Neural progenitor cell (in vitro differentiated cells): ENCODE results near the gene PTTG1IP. TPM values are rescaled to one million over a fixed set of nuclear protein-coding genes. Genes with fewer than 3 reads are reported as not detected.

ENCODE experiments used
- DNase-seq: peaks from one replicate; pipeline ENCODE4 v3.0.0-alpha.2; 2016; ENCODE audit warnings: low spot score
- H2AFZ ChIP-seq: fragments of 200-600 bp; sonication (generic); replicated peaks from 2 replicates; pipeline ENCODE4 v1.6.1; 2016; ENCODE audit warnings: antibody characterized with exemption
- H3F3A ChIP-seq: fragments of 200-600 bp; sonication (generic); 2 replicates; pipeline ENCODE4 v1.6.1; 2016; ENCODE audit warnings: antibody characterized with exemption, low read depth
- H3K27ac ChIP-seq: fragments of 200-600 bp; sonication (generic); 2 replicates; pipeline ENCODE4 v1.5.1; 2016; ENCODE audit warnings: mild to moderate bottlenecking
- H3K27me3 ChIP-seq: fragments of 200-600 bp; sonication (generic); 2 replicates; pipeline ENCODE4 v1.6.1; 2016; ENCODE audit warnings: mild to moderate bottlenecking, moderate library complexity
- H3K36me3 ChIP-seq: fragments of 200-600 bp; sonication (generic); 2 replicates; pipeline ENCODE4 v1.5.1; 2016
- H3K4me1 ChIP-seq: fragments of 200-600 bp; sonication (generic); 2 replicates; pipeline ENCODE4 v1.6.1; 2016; ENCODE audit warnings: mixed run types
- H3K4me2 ChIP-seq: fragments of 200-600 bp; sonication (generic); 2 replicates; pipeline ENCODE4 v1.6.1; 2016
- H3K4me3 ChIP-seq: fragments of 200-600 bp; sonication (generic); 2 replicates; pipeline ENCODE4 v1.5.1; 2016
- H3K79me2 ChIP-seq: fragments of 200-600 bp; sonication (generic); 2 replicates; pipeline ENCODE4 v1.6.1; 2016; ENCODE audit warnings: low read depth
- H3K9ac ChIP-seq: fragments of 200-600 bp; sonication (generic); 2 replicates; pipeline ENCODE4 v1.6.1; 2016
- H3K9me3 ChIP-seq: fragments of 200-600 bp; sonication (generic); 2 replicates; pipeline ENCODE4 v1.5.1; 2016; ENCODE audit warnings: low read depth
- H4K20me1 ChIP-seq: fragments of 200-600 bp; sonication (generic); 2 replicates; pipeline ENCODE4 v1.6.1; 2016; ENCODE audit warnings: low read depth
- H3K27ac Mint-ChIP-seq: 3 replicates; pipeline ENCODE4 v1.8.0; 2021; ENCODE audit warnings: mixed read lengths
- H3K27me3 Mint-ChIP-seq: 2 replicates; pipeline ENCODE4 v1.8.0; 2022; ENCODE audit warnings: low read depth, mild to moderate bottlenecking, inconsistent platforms, moderate library complexity, mixed read lengths; ENCODE audit not compliant: insufficient read depth
- H3K36me3 Mint-ChIP-seq: 3 replicates; pipeline ENCODE4 v1.8.0; 2021; ENCODE audit warnings: mixed read lengths
- H3K4me1 Mint-ChIP-seq: 3 replicates; pipeline ENCODE4 v1.8.0; 2021; ENCODE audit warnings: mixed read lengths
- H3K4me3 Mint-ChIP-seq: 3 replicates; pipeline ENCODE4 v1.8.0; 2021; ENCODE audit warnings: mild to moderate bottlenecking, moderate library complexity, mixed read lengths
- H3K9me3 Mint-ChIP-seq: 3 replicates; pipeline ENCODE4 v1.8.0; 2020; ENCODE audit warnings: mixed read lengths
- EZH2 ChIP-seq: fragments of 200-600 bp; sonication (generic); IDR thresholded peaks from 2 replicates; pipeline ENCODE4 v1.6.1; 2017; ENCODE audit warnings: antibody characterized with exemption, mild to moderate bottlenecking, moderate library complexity
- EZH2phosphoT487 ChIP-seq: fragments of 200-600 bp; sonication (generic); IDR thresholded peaks from 2 replicates; pipeline ENCODE4 v1.6.1; 2017; ENCODE audit warnings: antibody characterized with exemption
- total RNA-seq: library from RNA; depleted of rRNA; stranded (reverse); fragments of >200 nt; gene quantifications from 2 replicates; pipeline ENCODE4 v1.2.3, GENCODE V29; 2015; ENCODE audit warnings: low replicate concordance
- TF ChIP-seq, protein P1 (sequence below): fragments of 200-600 bp; sonication (generic); IDR thresholded peaks from 2 replicates; pipeline ENCODE4 v1.5.1; 2017; ENCODE audit warnings: antibody characterized with exemption, mild to moderate bottlenecking

Gene PTTG1IP
- total RNA-seq, 1 donor from 2014 or later: 162 TPM

DNA sequence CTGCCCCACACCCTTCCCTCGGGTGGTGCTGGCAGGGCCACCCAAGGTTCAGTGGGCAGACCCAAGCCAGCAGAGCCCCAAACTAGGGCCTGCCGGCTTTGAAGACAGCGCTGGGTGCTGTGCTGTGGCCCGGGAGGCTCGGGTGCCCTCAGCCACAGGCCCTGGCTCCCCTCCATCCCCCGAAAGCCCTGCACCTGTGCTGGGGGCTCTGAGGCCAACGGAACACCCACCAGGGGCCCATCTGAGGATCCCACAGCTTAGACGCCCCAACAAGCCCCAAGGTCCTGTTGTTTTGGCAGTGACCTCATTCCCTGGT, 38.6 kb upstream of the PTTG1IP start:
- Histone ChIP-seq H3K4me1 (peaks cover 9% of the 10 kb centered on the region), H3K79me2 (no peaks in the 10 kb centered on the region), H3K36me3 (no peaks in the 10 kb centered on the region), H3K9me3 (no peaks in the 10 kb centered on the region), H3K4me3 (no peak overlapping the region), H3K9ac (no peak overlapping the region), H3K27ac (no peak overlapping the region), H3F3A (no peaks in the 10 kb centered on the region), H3K4me2 (no peak overlapping the region), H2AFZ (no peak overlapping the region), H4K20me1 (no peaks in the 10 kb centered on the region), H3K27me3 (peaks cover 1% of the 10 kb centered on the region)
- Mint-ChIP-seq H3K27ac (no peak overlapping the region), H3K27me3 (peaks cover 5% of the 10 kb centered on the region), H3K4me1 (peaks cover 4% of the 10 kb centered on the region), H3K9me3 (no peaks in the 10 kb centered on the region), H3K4me3 (no peak overlapping the region), H3K36me3 (no peaks in the 10 kb centered on the region)
- no peak for TF ChIP-seq EZH2
- TF ChIP-seq, protein P1, sequence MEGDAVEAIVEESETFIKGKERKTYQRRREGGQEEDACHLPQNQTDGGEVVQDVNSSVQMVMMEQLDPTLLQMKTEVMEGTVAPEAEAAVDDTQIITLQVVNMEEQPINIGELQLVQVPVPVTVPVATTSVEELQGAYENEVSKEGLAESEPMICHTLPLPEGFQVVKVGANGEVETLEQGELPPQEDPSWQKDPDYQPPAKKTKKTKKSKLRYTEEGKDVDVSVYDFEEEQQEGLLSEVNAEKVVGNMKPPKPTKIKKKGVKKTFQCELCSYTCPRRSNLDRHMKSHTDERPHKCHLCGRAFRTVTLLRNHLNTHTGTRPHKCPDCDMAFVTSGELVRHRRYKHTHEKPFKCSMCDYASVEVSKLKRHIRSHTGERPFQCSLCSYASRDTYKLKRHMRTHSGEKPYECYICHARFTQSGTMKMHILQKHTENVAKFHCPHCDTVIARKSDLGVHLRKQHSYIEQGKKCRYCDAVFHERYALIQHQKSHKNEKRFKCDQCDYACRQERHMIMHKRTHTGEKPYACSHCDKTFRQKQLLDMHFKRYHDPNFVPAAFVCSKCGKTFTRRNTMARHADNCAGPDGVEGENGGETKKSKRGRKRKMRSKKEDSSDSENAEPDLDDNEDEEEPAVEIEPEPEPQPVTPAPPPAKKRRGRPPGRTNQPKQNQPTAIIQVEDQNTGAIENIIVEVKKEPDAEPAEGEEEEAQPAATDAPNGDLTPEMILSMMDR: no peak
- TF ChIP-seq EZH2phosphoT487: no peak
- no peak for DNase-seq

- Histone ChIP-seq H3K4me1 (peaks cover 13% of the 10 kb centered on the region), H3K36me3 (no peaks in the 10 kb centered on the region), H3K4me3 (no peak overlapping the region), H3K27ac (no peak overlapping the region), H3K9me3 (no peaks in the 10 kb centered on the region), H2AFZ (no peak overlapping the region), H3K79me2 (no peaks in the 10 kb centered on the region), H3K27me3 (no peaks in the 10 kb centered on the region), H3K9ac (no peak overlapping the region), H3K4me2 (no peak overlapping the region), H4K20me1 (no peaks in the 10 kb centered on the region), H3F3A (no peaks in the 10 kb centered on the region)
- TF ChIP-seq EZH2phosphoT487: no peak
- TF ChIP-seq, protein P1: peak; percentile 22
- Mint-ChIP-seq H3K36me3 (no peaks in the 10 kb centered on the region), H3K4me1 (peaks cover 5% of the 10 kb centered on the region), H3K27ac (no peak overlapping the region), H3K9me3 (no peaks in the 10 kb centered on the region), H3K27me3 (peaks cover 3% of the 10 kb centered on the region), H3K4me3 (no peak overlapping the region)
- DNase-seq: no peak
Observed at GRCh38 chr21:44911384-44912157, 38.1 kb upstream of the PTTG1IP start.

GRCh38 chr21:44911068-44911383, 37.5 kb upstream of the PTTG1IP start:
- Histone ChIP-seq H3K4me1 (peaks cover 13% of the 10 kb centered on the region), H3K79me2 (no peaks in the 10 kb centered on the region), H4K20me1 (no peaks in the 10 kb centered on the region), H3K27ac (no peak overlapping the region), H3K4me2 (no peak overlapping the region), H2AFZ (no peak overlapping the region), H3K36me3 (no peaks in the 10 kb centered on the region), H3K27me3 (no peaks in the 10 kb centered on the region), H3K4me3 (no peak overlapping the region), H3F3A (no peaks in the 10 kb centered on the region), H3K9ac (no peak overlapping the region), H3K9me3 (no peaks in the 10 kb centered on the region)
- Mint-ChIP-seq H3K27ac (no peak overlapping the region), H3K27me3 (peaks cover 5% of the 10 kb centered on the region), H3K4me1 (peaks cover 7% of the 10 kb centered on the region), H3K36me3 (no peaks in the 10 kb centered on the region), H3K4me3 (no peak overlapping the region), H3K9me3 (no peaks in the 10 kb centered on the region)
- TF ChIP-seq EZH2: no peak
- no peak for TF ChIP-seq EZH2phosphoT487
- TF ChIP-seq, protein P1: no peak
- no peak for DNase-seq
